ENCODE data around the gene SETBP1. TPM values are rescaled to one million over a fixed set of nuclear protein-coding genes. Genes with fewer than 3 reads are reported as not detected.

Gene SETBP1
- total RNA-seq, 1 donor from 2014 or later = 4.3 TPM

GRCh38 chr18:44811572-44812125, 131.0 kb downstream of the SETBP1 start:
- intact Hi-C loops (cut with micrococcal nuclease) = no loop called here

- intact Hi-C loops (cut with micrococcal nuclease) = no loop called here
These were observed 131.7 kb downstream of the SETBP1 start for GRCh38 chr18:44812426-44812825.

- intact Hi-C loops (cut with micrococcal nuclease) = no loop called here
These were observed 132.9 kb downstream of the SETBP1 start for GRCh38 chr18:44813586-44813985.

DNA sequence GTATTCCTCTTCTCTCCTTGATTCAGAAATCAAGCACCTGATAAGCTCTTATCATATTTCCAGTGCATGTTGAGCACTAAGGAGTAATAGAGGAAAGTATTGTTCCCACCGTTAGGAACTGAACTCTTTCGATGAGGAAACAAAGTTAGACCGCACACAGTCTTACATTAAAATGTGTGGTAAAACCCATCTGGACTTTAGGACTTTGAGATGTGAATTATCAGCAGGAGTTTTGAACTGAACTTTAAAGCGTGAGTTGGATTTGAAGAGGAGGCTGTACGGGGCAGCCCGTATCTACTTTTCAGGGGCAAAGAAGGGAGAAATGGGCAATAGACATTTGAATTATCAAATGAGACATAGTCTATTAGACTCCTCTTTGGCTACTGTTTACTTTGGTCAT, 134.4 kb downstream of the SETBP1 start:
- intact Hi-C loops (cut with micrococcal nuclease) = no loop called here

GRCh38 chr18:44816050-44816449, 135.4 kb downstream of the SETBP1 start:
- intact Hi-C loops (cut with micrococcal nuclease) = no loop called here

- intact Hi-C loops (cut with micrococcal nuclease) = no loop called here
These were observed 135.8 kb downstream of the SETBP1 start for GRCh38 chr18:44816477-44816876.

DNA sequence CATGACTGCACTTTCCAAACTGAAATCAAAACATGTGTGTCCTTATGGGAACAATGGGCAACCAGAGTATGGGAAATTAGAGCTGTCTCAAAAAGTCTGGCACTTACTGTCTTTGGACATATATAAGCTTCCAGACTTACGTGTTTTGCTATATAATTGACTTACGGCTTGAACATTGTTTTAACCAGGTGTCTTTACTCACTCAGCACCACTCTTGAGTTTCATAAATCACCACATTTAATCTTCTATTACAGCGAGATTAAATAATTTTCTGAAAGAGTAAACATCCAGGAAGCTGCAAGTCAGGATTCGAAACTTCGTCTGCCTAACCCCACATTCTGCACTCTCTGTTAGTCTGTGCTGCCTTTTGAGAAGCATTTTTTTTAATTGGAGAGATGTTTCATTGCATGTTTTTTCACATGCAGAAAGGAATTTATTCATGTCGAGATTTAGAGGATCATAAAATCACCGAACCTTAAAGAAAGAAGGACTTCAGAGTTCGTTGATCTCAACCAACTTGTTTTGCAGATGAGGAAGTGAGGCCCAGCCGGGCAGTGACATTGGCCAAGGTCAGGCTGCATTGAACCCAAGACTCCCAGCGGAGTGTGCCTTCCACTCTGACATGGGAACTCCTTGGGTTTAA, 137.3 kb downstream of the SETBP1 start:
- intact Hi-C loops (cut with micrococcal nuclease) = no loop called here

GRCh38 chr18:44818668-44819403, 138.1 kb downstream of the SETBP1 start:
- intact Hi-C loops (cut with micrococcal nuclease) = no loop called here

DNA sequence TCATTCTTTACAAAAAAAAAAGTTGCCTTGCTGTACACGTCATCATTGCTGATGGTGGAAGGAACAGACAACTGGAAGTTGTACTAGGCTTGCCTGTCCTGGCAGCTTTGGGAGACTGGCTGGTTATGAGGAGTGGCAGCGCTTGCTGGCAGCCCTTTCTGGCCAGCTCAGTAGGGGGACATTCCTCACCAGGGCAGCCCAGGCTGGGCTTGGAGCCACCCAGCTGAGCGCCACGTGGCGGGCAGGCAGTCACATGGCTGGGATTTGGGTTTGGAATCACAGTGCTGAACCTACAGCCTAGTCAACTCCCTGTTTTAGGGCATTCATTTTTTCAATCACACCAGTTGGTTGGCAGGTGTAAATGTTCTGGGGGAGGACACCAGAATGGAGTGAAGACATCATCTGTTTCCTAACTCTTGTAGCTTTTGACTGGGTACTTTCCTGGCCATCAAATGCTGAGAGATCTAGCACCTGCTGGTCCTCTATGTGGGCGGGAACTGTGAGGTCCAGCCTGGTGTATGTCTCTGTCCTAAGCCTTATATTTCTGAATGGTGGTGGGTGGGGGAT, 139.3 kb downstream of the SETBP1 start:
- intact Hi-C loops (cut with micrococcal nuclease) = no loop called here

DNA sequence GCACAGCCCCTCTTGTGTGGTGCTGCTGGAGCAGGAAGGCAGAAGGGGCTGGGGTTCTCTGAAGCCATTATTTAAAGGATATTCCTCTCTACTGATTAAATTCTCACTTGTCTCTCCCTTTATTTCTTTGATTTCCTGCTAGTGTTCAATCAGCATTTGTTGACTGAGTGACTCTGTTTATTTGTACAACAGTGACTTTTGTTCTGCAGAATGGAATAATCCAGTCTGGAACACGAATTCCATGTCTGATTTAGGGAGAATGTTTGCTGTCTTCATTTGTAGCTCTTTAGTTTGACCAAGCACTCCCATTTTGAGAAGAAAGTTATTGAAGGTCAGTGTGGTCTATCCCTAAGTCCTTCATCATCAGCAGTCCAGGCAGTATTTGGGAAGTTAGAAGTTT, 141.2 kb downstream of the SETBP1 start:
- intact Hi-C loops (cut with micrococcal nuclease) = no loop called here

GRCh38 chr18:44823286-44823685, 142.6 kb downstream of the SETBP1 start:
- intact Hi-C loops (cut with micrococcal nuclease) = no loop called here

GRCh38 chr18:44823782-44824181, 143.1 kb downstream of the SETBP1 start:
- intact Hi-C loops (cut with micrococcal nuclease) = no loop called here

DNA sequence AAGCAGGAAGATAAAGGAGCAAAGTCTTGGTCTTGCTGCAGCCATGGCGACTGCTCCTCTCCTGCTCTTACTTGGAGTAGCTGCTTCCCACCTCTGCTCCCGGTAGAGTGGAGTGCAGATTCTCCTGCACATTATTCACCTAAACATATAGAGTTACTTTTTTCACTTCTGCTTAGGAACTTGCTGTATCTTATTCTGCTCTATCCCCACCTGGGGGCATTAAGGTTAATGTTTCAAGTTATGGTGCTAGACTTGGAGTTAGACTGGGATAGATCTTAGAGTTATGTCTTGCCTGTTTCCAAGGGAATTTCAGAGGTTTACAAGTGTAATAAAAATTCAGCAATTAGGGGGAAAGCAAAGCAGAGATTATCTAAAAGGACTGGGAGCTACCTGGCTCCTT, 144.2 kb downstream of the SETBP1 start:
- intact Hi-C loops (cut with micrococcal nuclease) = no loop called here

- intact Hi-C loops (cut with micrococcal nuclease) = no loop called here
These were observed 146.0 kb downstream of the SETBP1 start for GRCh38 chr18:44826418-44827259.

DNA sequence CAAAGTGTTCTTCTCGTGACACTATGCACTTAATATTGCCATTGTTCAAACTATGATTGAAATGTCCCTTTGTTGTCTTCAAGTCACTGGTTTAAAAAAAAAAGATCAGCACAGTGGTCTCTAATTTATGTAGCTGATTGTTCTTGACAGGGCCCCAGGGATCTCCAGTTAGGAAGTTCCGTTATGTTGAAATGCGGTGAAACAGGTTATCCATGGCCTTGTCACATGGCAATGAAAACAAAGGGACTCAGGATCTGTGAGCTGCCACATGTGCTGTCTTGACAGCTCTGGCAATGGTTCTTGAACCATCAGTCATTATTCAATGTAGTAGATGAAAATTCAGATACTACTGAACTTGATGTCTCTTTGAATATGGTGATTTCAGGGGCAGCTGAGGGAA, 147.4 kb downstream of the SETBP1 start:
- intact Hi-C loops (cut with micrococcal nuclease) = no loop called here

DNA sequence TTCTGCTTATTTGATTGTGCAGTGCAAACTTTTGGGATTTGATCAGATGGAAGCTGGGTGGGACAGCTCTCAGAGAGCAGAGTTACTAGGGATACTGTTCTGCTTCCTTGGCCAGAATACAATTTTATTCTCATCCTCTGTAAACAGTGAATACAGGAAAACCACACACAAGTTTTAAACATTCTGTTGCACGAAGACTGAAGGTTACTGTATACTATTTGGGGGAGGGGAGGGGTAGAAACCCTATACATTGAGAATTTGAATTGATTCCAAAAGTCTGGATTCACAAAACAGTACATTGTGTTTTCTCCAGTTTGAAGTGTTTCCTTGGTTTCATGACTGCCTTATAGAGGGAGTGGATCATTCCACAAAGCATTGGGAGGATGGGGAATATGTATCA, 149.9 kb downstream of the SETBP1 start:
- intact Hi-C loops (cut with micrococcal nuclease) = no loop called here

- intact Hi-C loops (cut with micrococcal nuclease) = no loop called here
These were observed 153.1 kb downstream of the SETBP1 start for GRCh38 chr18:44833786-44834185.

DNA sequence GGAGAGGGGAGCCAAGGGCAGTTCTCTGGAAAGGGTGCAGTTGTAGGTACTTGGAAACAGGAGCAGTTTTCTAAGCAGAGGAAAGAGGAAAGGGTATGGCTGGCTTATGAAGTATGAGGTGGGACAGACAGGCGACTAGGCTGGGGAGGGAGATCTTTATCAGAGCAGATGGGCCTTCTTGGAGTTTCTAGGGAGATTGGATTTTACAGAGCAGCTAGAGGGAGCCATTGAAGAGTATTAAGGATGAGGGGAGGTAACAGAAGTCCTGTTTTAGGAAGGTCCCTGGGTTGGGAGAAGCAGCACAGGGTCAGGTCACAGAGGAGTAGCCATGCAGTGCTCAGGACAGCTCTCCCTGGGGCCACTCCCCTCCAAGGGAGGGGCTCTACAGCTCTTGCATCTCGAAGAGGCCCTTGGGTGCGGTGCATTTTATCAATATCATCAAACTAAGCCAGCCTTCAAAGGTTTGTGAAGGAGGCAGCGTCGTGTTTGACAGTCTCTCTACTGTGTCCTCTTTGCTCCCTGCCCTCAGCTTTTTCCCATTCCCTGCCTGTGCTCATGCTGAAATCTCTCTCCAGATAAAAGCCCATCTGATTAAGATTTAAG, 154.3 kb downstream of the SETBP1 start:
- intact Hi-C loops (cut with micrococcal nuclease) = loop anchor here (5.0 kb wide), 1 partner anchor 38 kb away; no protein-coding TSS in a partner anchor

GRCh38 chr18:44835703-44836102, 155.0 kb downstream of the SETBP1 start:
- intact Hi-C loops (cut with micrococcal nuclease) = loop anchor here (5.0 kb wide), 1 partner anchor 38 kb away; no protein-coding TSS in a partner anchor

DNA sequence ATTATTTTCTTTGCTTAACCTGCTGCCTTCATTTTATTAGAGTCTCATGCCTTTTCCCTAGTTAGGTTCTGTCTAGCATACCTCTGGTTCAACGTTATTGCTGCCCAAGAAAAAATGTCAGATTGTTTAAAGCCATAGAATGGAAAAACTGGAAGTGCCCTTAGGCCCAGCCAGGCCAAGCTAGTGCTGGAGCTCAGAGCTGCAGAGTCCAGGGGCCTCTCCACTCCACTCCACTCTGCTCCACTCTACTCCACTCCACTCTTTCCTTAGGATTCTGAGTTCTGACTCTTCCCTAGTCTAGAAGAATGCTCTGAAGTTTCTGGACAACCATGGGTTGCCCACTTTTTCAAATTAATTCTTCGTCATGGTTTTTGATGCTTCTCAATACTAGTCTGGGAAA, 155.6 kb downstream of the SETBP1 start:
- intact Hi-C loops (cut with micrococcal nuclease) = loop anchor here (5.0 kb wide), 1 partner anchor 39 kb away; no protein-coding TSS in a partner anchor

Data from T-helper 2 cell treated with Interferon-gamma antibody and Interleukin-4, amounts not matched to agents 100 ng/mL and 5 ng/mL, for 36 hours (primary cell).